Left lobe of liver (tissue), 2 donors: ENCODE results near the gene ST6GALNAC3. TPM values are rescaled to one million over a fixed set of nuclear protein-coding genes. Genes with fewer than 3 reads are reported as not detected.

Experiments used
- ATAC-seq: fragments of 200-7000 bp; cut with Tn5 transposase; one replicate; pipeline ENCODE4 v1.9.1; 2020; ENCODE audit warnings: mild to moderate bottlenecking, moderate library complexity
- DNase-seq: peaks from one replicate; pipeline ENCODE4 v3.0.0-alpha.2; 2020; ENCODE audit warnings: low spot score
- total RNA-seq: library from RNA; stranded (reverse); gene quantifications from one replicate; pipeline ENCODE4 v1.2.1, GENCODE V29; 2021
- donor health status: DM: no; HTN: no; CAD: no; lungs with moderate emphysema.
- donor health status: DM: no; HTN: yes; CAD: no.

ST6GALNAC3 gene
- total RNA-seq, 1 donor from 2014 or later: 2.6 TPM

GRCh38 chr1:76279101-76279748 is 204.7 kb downstream of the ST6GALNAC3 start:
- no peak for ATAC-seq

GRCh38 chr1:76281306-76281705 is 206.8 kb downstream of the ST6GALNAC3 start:
- ATAC-seq: no peak
- DNase-seq: no peak

More at GRCh38 chr1:76279101-76279748, 204.7 kb downstream of the ST6GALNAC3 start:
- no peak for DNase-seq

GRCh38 chr1:76284842-76285241 is 210.3 kb downstream of the ST6GALNAC3 start:
- DNase-seq (no peak), ATAC-seq (no peak)

- no peak for ATAC-seq
- DNase-seq: no peak
These were observed 211.1 kb downstream of the ST6GALNAC3 start for GRCh38 chr1:76285578-76286135.

DNA sequence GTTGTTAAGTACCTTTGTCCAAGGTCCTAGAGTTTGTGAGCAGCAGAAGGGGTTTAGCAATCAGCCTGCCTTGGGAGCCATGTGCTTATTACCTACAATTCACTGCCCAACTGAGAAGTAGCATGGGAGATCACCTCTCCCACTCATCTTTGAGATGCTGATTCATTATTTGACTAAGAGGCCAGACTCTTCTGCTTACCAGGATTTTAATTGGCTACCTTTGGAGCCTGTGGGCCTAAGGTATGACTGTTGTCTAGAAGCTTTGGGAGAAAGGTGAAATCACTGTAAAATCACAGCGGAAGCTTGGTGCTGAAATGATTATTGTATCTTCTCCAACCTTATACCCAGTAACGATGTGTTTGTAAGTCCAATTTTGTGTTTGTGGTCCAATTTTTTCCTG is 213.4 kb downstream of the ST6GALNAC3 start:
- ATAC-seq (no peak), DNase-seq (no peak)

DNA sequence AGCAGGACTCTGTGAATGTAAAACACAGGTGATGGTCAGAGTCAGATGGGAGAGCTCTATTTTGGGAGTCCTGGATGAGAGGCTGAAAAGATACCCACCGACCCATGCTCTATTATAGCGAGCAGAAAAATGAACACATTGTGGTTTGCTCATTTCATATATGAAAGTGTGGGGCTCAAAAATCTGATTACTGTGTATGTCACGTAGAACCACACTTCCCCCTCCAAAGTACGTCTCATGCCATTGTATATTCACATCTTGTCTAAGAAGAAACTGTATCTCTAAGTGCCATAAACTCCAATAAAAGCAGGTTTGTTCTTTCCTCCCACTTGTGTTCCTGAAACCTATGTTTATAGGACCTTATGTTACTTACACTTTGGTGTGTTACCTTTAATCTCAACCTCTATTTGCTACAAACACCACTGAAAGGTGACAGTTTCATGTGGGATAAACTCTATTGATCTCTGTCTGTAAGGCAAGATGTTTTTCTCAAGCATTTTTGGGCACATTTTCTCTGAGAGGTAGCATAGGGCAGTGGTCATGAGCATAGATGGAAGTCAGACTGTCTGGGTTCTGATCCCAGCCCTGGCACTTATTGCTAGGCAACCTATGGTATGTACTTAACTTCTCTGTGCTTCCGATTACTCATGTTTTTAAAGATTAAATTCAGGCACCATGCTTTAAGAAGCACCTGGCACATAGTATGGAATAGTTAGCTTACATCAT is 214.4 kb downstream of the ST6GALNAC3 start:
- DNase-seq: no peak
- ATAC-seq: no peak

- no peak for DNase-seq
- no peak for ATAC-seq
These were observed 215.1 kb downstream of the ST6GALNAC3 start for GRCh38 chr1:76289692-76290091.

- ATAC-seq: no peak
- DNase-seq: no peak
These were observed 215.7 kb downstream of the ST6GALNAC3 start for GRCh38 chr1:76290271-76290670.

- no peak for DNase-seq
- no peak for ATAC-seq
These were observed 216.6 kb downstream of the ST6GALNAC3 start for GRCh38 chr1:76291191-76291590.

DNA sequence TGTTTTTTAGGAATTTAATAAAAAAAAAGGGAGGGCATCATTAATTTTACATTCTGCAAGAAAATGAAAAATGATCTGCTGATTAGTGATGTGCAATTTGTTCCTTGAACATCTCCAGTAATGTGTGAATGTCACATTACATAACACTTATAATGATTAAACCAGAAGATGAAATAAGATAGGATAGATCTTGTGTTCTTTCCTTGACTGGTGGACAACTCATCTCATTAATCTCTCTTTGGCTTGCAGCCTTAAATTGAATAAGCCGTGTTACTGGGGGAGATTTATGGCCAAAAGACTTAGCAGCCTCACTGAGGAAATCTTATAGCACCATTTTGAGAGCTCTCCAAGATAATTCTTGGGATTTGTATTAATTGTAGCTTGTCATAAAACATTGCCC is 217.2 kb downstream of the ST6GALNAC3 start:
- ATAC-seq (no peak), DNase-seq (no peak)

- no peak for DNase-seq
- ATAC-seq: no peak
These were observed 218.1 kb downstream of the ST6GALNAC3 start for GRCh38 chr1:76292418-76293184.

- DNase-seq (no peak), ATAC-seq (no peak)
These were observed 219.3 kb downstream of the ST6GALNAC3 start for GRCh38 chr1:76293831-76294230.

DNA sequence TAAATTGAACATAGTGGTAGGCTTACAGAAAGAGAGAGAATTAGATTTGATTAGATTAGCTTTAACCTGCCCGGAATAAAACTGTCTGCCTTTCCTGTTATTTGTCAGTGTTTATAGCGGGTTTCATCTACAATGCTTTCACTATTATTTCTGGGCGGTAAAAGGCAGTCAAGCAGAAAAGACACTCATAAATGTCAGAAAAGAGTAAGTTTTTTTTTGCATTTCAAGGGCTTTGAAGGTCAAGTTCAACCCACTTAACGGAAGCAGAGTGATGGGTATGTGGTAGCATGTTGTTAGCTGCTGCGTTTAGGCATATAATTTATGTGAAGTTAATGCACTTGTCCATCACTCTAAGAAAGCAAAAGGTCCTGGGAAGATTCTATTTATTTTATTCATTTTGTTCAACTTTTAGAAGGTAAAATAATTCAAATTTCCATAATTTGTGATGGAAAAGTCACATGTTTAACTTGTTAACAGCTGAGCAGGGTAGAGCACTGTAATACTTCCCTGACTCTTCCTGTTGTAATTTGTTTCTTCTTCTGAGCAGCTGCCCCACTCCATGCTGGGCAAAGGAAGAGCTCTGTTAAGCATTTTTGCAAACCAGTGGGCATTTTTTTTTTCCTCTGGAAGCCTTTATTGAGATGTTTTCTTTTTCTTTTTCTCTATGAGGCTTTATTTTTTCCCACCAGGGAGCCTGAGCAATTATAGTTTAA is 220.1 kb downstream of the ST6GALNAC3 start:
- no peak for ATAC-seq

DNA sequence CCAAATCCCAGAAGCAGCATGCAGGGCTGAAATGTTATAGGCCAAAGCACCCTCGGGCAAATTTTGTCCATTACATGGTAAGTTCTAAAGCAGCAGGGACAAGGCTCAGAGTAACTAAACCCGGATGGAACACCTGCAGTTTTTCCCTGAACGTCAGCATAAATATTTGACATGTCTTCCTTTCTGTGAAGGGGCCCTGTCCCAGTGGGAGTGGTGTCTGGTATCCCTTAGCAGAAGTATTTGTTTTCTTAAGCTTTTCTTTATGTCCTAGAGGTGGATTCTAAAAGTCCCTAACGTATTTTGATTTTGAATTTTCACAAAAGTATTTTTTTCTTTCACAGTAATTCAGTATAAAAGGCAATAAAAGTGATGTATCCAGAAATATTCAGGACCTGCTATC is 223.9 kb downstream of the ST6GALNAC3 start:
- DNase-seq (no peak), ATAC-seq (no peak)

More for the DNA sequence above, 220.1 kb downstream of the ST6GALNAC3 start:
- DNase-seq: no peak

- DNase-seq (no peak), ATAC-seq (no peak)
These were observed 224.5 kb downstream of the ST6GALNAC3 start for GRCh38 chr1:76299036-76299435.

- DNase-seq (no peak), ATAC-seq (no peak)
These were observed 226.0 kb downstream of the ST6GALNAC3 start for GRCh38 chr1:76300556-76300955.

- ATAC-seq (no peak), DNase-seq (no peak)
These were observed 228.3 kb downstream of the ST6GALNAC3 start for GRCh38 chr1:76302711-76303339.

DNA sequence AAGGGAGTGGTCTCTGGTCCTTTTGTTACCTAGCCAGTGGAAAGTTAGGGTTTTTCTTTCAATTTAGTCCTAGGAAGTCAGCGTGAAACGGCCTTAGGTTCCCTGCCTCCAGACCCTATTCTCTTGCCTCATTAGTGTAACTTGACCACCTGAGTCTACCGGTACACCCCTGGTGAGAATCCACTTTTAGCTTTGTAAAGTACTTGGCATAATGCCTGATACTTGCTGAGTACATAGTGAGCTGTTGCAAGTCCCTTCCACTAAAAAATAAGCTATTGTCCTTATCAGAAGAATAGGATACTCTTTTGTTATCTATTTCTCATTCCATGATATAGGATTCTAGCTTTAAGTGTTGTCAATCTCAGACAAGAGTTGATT is 228.8 kb downstream of the ST6GALNAC3 start:
- DNase-seq: no peak
- ATAC-seq: no peak

GRCh38 chr1:76313304-76313703 is 238.8 kb downstream of the ST6GALNAC3 start:
- no peak for DNase-seq
- no peak for ATAC-seq

DNA sequence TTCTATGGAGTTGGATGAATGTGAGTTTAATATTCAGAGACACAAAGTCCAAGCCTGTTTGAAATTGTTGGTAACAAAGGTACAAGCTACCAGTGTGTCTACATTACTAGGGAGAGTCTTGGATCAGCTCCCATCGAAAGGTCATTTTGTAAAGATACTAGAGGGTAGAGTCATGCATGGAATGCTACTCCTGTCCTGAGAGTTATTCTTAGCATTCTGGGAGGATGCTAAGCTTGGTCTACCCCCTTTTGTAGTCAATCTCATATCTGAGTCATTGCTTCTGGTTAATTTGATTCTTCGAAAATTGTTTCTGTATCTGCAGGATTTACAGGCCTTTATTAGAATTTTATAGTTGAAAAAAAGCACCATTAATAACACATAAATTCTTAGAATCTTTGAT is 240.2 kb downstream of the ST6GALNAC3 start:
- ATAC-seq: no peak
- no peak for DNase-seq
